GM18870 (cell line): ENCODE results near the gene RHOBTB3.
"Not testable (repeated sequence)": the region's sequence is repeated elsewhere in the genome, so short reads cannot be mapped to it uniquely, and the experiment has no call there.

Source experiments
- ATAC-seq: cut with Tn5 transposase; IDR thresholded peaks from one replicate; pipeline ENCODE4 v1.9.1; 2021; ENCODE audit warnings: moderate library complexity; ENCODE audit not compliant: unreplicated experiment

The RHOBTB3 gene

DNA sequence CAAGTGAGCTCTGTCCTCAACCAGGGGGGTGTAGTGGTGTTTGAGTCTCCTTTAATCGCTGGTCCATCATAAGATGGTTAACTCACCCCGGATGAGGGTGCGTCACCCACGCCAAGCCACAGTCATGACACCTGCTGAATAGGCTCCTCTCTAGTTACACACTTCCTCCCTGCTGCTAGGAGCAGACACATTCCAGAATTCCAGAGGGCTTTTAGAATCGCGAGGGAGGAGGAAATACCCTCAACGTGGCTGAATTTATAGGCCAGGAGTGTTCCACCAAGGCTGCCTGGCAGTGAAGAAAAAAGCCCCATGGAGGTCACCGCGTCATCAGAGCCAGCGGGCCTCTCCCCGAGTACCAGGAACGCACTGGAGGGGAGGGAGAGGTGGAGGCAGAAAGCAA, 86.3 kb downstream of the RHOBTB3 start:
- ATAC-seq = no peak

DNA sequence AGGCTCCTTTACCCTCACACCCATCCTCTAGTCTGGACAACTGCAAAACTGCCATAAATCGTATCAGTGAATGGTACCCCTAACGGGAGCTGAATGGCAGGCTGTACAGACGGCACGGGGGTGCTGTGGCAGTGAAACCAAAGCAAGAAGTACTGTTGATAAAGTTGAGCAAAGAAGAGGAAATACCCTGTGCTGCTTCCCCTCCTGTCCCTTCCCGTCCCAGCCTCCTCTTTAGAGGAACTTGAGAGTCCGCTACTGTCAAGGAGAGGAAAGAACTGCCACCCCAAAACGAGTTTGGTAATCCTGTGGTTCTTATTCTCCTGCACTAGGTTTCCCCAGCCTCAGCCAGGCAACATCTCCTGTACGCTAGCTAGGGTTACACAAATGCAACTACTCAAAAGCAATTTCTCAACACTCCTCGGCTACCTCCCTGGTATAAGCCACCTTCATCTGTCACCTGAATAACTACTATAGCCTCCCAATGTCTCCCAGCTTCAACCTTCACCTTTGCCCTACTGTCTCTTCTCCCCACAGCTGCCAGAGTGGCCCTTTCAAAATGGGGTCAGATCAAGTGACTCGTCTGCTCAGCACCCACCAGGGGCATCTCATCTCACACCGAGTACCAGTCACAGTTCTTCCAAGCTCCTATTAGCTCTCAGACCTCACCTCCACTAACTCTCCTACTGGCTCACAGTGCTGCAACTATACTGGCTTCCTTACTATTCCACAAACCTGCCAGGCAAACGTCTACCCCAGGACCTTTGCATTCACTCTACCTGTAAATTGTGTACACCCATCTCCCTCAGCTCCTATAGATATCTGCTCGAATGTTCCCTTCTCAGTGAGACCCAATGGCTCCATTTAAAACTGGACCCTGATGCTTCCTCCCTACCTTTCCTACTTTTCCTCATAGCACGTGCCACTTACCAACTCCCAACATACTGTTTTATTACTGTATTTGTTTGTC, 87.3 kb downstream of the RHOBTB3 start:
- no peak for ATAC-seq

DNA sequence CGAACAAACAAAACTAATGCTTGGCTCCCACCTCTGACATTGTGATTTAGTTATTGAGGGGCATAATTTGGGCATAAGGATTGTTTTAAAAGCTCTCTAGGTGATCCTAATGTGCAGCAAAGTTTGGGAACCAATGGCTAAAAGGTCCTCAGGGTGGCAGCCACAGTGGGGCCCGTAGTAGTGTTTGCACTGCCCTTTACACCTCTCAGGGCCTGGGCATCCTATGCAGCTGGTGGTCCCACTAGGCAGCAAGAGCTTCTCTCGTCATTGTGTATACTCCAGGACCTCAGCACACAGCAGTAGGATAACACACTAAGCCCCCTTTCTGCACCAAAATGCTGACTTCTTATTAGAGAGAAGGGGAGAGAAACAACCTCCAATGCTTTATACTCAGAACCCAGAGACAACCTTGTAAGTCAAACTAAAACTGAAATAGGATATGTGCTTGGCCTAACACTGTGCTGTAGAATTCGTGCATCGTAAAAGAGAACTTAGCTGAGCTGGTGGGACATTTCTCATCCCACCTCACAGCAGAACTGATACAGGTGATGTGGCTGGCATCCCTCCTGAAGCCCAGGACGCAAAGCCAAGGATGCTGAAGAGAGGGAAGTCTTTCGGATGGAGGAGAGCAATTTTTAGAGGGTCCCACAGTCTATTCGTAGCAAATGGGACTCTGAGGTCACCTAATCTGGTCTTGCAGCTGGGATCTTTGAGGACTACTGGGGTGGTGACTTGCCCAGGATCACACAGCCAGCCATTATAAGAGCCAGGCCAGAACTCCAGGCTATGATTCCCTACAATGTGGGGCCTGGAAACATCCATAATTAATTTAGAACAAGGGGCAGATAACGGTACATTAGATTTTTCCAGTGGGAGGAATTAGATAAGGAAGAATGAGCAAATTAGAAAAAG, 90.2 kb downstream of the RHOBTB3 start:
- no peak for ATAC-seq

DNA sequence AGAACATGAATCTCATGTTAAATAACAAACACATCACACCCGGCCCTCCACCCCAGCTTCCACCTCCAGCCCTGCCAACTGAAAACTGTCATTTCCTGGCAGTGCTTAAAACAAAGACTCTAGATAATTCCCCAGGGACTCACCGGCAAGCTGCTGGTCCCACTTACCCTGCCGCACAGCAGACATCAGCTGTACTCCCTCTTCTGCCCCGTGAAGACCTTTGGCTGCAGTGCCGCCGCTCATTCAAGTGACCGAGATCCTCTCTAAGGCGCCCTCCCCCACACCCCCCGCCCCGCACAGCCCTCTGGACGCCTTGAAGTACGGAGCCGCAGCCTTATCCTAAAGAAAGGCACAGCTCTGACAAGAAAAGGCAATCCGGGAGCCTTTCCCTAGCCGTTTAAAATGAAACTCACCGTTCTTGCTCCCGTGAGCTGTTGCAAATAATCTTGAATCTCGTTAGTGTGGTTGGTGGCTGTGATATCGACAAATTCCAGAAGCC, 91.0 kb downstream of the RHOBTB3 start:
- ATAC-seq = peak; percentile 2

DNA sequence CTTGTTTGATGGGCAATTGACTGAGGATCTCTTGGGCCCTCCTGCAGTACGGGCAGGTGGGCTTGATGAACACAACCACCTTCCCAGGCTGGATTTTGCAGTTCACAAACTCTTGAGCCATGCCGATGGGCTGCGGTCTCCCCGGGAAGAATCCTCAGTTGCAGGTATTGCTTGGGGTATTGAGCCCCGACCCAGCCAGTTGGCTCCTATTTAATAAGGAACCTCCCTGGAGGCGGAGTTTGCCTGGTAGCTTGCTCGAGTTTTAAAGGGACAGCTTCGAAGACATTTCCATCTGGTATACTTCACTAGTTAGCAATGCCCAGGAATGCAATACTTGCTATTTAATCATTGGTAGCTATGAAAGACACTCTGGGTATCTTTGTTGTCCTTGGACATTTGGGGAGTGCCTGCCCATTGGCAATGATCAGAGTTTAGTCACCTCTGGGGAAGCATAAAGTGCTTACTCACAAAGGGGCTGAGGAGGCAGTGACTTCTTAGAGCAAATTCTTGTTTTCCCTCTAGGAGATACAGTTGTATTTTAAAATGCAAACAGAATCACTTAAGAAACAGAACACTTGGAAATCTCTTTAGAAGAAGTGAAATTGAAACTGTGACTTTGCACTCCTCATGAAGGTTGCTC, 91.5 kb downstream of the RHOBTB3 start, which contains the start of gene GLRX:
Gene GLRX, minus strand, starts transcription at position 185 of the 640 bp plus-strand sequence. Its CDS starts 64 bp downstream, at position 121.
- peak; percentile 43 for ATAC-seq

DNA sequence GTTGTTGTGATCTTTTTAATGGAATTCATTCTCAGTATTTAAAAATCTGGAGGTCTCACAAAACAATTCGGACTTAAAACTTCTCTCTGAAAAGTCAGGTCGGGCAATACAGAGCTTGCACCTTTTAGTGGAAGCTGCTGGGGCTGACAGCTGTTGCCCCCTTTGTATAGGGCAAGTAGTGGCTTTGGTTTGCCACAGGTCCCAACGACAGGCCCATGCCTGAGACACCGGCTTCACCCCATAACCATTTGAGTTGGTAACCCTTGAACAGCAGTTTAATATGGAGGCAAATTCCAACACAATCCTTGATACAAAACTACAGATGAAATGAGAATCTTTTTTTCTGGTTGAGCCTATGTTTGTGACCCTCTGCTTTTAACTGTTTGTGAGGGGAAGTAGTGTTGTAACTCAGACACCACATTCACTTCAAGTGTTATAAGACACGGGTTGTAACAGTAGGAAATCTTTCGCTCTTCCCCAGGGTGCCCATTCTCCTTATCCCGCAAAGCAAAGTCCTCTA, 92.1 kb downstream of the RHOBTB3 start:
- no peak for ATAC-seq

DNA sequence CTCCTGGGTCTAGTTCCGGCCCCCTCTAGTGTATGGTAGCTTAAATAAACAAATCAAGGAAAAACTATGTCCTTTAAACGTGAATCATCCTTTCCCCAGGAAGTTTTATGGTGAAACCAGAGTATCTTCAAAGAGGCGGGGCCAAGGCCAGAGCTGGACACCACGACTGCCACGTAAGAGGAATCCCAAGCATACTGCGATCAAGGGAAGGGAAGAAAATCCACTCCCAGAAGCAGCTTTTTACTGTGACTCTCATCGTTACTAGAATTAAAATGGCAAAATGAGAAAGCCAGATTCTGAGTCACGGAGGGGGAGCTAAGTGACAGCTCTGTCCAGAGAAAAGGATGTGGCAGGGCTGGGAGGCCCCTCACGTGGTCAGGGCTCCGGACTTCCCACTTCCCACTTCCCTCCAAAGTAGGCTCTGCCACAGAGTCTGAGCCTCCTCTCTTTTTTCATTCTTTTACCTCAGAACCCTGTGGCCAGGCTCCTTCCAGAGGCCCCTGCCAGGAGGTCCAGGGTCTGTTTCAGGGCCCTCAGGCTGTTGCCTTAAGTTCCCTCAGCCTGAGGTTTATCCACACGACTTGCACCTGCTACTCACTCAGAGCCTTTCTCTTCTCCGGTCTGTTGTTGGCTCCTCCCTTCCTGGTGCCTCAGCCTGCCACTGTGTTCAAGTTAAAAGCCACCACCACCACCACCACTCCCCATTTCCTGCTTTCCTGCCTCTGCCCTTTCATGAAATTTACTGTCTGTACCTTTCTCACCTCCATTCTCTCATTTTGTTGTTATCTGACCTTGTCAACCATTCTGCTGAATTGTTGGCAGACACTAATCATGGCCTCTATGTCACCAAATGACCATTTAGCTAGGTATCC, 92.8 kb downstream of the RHOBTB3 start:
- peak; percentile 39 for ATAC-seq

DNA sequence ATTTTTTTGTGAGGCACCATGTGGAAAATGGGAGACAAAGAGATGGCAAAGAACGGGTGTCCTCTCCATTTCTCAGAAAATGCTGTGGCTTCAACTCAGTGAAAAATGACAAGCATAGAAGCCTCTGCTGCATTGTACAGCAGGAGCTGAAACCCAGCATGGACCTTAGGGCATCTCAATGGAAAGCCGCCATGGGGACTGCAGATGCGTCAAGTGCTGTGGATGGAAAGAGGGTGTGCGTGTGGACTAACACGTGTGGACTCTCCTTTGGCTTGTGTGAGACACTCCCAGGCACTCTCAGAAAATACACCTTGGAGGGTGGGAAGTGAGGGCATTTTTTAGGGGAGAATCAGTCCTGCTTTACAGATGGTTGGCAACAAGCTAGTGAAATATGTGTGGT, 93.6 kb downstream of the RHOBTB3 start:
- ATAC-seq = no peak

DNA sequence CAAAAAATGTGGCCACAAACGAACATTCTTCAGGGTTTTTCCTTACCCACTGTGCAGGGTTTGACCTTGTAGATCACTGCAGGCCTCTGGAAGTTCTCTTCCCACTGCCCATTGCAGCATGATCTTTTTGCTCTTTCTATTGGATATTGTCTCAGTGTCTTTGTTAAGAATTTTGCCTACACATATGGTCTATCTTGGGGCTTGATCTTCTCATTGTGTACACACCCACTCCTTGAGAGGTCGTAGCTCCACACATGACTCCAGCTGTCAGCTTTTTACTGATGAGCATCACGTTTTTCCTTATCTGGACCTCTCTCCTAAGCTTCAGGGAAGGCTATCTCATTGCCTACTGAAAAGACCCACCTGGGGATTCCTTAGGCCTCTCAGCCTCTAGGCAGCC, 94.4 kb downstream of the RHOBTB3 start:
- no peak for ATAC-seq

DNA sequence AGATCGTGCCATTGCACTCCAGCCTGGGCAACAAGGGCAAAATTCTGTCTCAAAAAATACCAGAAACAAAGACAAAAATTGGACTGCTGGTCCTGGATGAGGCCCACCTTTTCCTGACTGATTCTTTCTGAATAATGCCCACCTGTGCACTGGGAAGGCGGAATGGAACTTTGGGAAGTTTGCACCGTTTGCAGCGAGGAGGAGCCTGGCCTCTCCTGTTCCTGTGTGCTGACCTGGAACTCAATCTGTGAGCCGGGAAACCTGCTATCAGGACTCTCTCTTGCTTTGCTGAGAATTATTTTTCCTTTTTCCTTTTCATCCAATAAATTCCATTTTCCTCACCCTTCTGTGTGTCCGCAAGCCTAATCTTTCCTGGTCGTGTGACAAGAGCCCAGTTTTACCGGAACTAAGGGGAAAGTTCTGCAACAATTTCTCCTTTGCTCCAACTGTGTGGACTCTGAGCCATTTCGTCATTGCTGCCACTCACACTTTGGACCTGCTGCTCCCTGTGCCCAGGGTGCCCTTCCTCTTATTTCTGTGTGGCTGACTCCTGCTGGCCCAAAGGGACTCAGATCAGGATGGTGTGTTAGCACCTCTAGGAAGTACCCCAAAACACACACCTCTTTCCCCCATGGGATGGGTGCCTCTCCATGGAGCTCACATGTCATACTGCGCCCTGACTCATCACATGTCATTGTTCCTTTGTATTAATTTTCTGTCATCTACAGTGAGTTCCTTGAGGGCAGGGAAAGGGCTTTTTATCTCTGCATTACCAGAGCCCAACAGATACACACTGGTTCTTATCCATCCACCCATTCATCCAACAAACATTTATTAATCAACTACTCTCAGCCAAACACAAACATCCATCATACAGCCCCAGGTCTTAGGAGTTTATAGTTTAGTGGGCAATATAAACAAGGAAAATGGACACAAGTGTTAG, 96.1 kb downstream of the RHOBTB3 start:
- ATAC-seq = no peak

DNA sequence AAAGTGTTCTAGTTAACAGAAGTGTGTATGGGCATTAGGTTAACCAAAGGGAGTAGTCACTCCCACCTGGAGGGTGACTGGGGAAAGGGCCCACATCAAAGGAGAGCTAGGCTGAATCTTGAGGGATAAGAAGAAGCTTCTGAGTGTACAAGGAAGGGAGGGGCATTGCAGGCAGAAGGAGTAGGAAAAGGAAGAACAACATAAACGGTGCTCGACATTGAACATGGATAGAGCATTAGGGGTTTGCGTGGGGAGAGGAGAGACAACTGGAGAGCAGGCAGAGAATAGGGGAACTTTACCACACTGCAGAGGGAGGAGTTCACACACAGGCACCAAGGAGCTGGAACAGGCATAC, 96.7 kb downstream of the RHOBTB3 start:
- no peak for ATAC-seq

DNA sequence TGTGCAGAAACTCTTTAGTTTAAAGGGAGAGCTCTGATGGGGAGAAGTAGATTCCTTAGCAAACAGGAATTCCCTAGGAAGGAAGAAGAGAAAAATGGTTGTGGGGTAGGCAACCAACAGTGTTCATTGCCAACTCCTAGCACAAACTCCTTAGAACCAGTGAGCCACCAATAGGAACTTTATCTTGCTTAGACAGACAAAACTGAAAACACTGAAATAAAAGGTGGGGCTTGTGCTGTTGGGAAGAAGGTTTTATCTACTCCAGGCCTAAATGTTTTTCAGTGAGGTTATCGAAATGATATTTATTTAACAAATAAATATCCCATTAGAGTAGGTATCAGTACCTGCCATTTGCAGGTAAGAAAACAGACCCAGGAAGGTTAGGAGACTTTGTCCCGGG, 99.1 kb downstream of the RHOBTB3 start:
- ATAC-seq = no peak

DNA sequence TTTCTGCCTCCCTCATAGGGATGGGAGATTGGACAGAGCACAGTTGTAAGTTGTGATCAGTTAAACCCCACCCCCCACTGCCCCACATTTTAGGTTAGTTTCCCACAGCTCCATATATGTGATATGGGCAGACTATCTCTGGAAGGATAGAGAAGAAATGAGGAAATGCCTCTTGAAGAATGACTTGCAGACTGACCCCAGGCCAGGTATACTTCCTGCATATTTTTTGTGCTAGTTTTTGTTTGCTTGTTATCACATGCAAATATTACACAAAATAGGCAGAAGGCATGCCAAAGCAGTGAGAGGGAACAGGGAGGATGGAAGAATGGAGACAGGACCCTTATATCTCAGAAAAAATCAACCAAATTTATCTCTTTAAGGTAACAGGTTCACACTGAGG, 101.5 kb downstream of the RHOBTB3 start:
- no peak for ATAC-seq

DNA sequence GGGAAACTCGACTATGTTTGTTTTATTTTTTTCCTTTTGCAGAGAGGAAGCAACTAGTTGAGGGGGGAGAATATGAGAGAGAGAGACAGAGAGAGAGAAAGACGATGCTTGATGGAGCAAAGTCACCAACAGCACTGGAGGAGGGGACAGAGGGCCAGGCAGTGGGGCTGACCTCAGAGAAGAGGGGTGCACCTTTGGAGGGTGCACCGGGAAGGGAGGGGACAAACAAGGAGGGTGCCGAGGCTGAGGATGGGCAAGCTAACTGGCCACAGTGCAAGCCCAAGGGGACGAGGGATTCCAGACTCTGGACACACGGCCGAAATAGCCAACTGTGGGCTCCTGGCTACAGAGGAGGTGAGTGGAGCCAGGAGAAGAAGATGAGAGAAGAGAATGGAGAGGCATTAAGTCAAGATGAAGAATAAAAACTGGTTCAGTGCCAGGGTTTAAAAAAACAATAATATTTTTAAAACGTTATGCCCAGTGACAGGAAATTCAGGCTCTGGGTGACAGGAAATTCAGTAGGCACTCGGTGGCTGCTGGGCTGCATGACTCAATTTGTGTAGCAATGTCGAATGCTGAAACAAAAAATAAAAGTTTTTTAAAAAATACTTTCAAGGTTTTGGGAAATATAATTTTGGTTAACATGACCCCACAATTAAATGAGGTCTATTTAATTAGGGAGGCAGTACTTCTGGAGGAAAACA, 104.7 kb downstream of the RHOBTB3 start:
- no peak for ATAC-seq

DNA sequence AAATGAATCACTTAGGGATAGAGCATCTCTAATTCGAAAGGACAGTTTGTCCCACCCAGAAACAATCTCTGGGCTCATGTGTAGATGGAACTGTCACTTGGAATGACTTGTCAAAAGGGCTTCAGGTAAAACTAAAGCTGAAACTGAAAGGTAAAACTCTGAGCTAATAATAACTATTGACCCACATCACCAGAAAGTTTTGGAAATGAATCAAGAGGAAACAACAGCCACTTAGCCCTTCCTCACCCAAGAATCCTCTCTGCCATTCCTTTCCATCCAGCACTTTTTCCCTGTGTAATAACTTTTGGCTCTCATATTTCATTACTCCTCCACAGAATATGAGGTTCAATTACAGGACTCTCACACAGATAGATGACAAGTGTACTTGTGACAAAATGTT, 105.4 kb downstream of the RHOBTB3 start:
- ATAC-seq = peak; percentile 45

DNA sequence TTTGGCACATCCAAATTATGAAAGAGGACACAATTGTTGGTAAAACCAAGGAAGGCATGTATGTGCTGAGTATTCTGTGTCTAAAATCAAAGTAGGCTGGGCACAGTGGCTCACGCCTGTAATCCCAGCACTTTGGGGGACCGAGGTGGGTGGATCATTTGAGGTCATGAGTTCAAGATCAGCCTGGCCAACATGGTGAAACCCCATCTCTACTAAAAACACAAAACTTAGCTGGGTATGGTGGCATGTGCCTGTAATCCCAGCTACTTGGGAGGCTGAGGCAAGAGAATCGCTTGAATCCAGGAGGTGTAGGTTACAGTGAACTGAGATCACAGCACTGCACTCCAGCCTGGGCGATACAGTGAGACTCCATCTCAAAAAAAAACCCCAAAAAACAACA, 105.8 kb downstream of the RHOBTB3 start:
- ATAC-seq = not testable (repeated sequence)

DNA sequence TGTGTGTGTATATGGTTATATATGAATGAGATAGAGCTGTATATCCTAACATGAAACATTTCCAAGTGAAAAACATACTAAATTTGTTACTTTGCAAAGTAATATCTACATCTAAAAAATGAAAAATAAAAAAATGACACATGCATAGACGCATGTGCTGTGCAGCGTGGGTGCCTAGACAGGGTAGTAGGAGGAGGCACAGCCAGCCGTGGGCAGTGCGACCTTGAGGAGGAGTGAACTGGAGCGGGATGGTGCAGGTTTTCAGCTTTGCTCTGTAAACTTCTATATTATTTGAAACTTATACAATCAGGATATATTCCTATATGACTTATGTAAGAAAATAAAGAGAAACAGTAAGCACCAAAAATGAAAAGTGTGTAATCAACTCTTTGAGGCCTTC, 106.4 kb downstream of the RHOBTB3 start:
- ATAC-seq = no peak

DNA sequence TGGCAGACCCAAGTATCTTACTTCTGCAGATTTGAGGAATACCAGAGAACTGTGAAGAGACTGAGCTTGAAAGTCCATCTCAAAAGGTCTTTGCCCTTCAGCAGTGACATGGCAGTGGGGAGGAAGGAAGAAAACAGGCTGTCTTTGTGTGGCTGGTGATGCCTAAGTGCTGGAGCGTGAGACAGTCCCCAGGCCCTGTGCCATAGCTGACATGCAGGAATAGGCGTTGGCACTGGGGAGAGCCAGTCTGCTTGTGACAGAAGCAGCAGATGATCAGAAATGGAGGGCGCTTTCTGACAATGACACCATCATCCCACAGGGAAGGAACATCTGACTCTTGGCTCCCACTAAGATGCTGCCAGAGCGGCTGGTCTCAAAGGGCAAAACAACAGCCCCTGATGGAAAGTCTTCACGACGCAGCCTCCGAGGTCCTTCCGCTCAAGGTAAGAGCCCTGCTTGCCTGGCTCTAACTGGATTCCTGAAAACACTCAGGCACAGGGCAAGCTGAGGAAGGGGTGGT, 106.9 kb downstream of the RHOBTB3 start:
- ATAC-seq = no peak
